ENCODE measurements around the gene BCL6B.

Gene BCL6B

GRCh38 chr17:7074931-7075330 lies 52.1 kb downstream of the BCL6B start:
- no peak for DNase-seq
- no peak for TF ChIP-seq GATA1 (IDR thresholded peaks at IDR 0.05; ENCODE audit: low read depth, low read length)

GRCh38 chr17:7077911-7078546 lies 55.2 kb downstream of the BCL6B start:
- TF ChIP-seq GATA1 (IDR thresholded peaks at IDR 0.05; ENCODE audit: low read depth, low read length) (no peak), POLR2A (IDR thresholded peaks at IDR 0.05; ENCODE audit: low read length) (no peak)
- no peak for DNase-seq

- TF ChIP-seq GATA1 (IDR thresholded peaks at IDR 0.05; ENCODE audit: low read depth, low read length) (no peak), POLR2A (IDR thresholded peaks at IDR 0.05; ENCODE audit: low read length) (no peak)
- no peak for DNase-seq
Observed at GRCh38 chr17:7078711-7079110, 55.9 kb downstream of the BCL6B start.

All from erythroblast (primary cell).